Breast epithelium (tissue), 3 donors: ENCODE data around the gene RFX8.

Source experiments
- POLR2A ChIP-seq: fragments of 450-650 bp; IDR thresholded peaks from one replicate; pipeline ENCODE4 v1.6.1; 2016; ENCODE audit warnings: antibody characterized with exemption, mild to moderate bottlenecking, moderate library complexity
- POLR2AphosphoS5 ChIP-seq, 3 donors: sonication (generic); formaldehyde crosslinking; IDR thresholded peaks; one replicate each; pipeline ENCODE4 v1.6.1; 2017; ENCODE audit warnings: antibody characterized with exemption in 3 of 3
- TF ChIP-seq, protein P1 (sequence below), 3 donors: fragments of 450-650 bp; IDR thresholded peaks; one replicate each; pipeline ENCODE4 v1.5.1; 2016 to 2017; ENCODE audit warnings: antibody characterized with exemption in 3 of 3, mild to moderate bottlenecking in 3 of 3, moderate library complexity in 3 of 3

DNA sequence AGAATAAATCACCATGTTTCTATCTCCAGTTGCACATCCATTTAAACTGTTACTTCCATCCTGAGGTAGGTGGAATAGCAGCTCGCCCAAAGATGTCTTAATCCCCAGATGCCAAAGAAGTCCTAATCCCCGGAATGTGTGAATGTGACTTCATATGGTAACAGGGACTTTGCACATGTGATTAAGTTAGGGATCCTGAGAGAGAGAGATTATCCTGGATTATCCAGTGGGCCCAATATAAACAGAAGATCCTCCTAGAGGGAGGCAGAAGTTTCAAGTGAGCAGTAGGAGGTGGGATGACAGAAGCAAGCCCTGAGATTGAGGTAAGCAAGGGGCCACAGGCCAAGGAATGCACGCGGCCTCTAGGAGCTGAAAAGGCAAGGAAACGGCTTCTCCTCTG lies 107.4 kb downstream of the RFX8 start:
- TF ChIP-seq, protein P1, sequence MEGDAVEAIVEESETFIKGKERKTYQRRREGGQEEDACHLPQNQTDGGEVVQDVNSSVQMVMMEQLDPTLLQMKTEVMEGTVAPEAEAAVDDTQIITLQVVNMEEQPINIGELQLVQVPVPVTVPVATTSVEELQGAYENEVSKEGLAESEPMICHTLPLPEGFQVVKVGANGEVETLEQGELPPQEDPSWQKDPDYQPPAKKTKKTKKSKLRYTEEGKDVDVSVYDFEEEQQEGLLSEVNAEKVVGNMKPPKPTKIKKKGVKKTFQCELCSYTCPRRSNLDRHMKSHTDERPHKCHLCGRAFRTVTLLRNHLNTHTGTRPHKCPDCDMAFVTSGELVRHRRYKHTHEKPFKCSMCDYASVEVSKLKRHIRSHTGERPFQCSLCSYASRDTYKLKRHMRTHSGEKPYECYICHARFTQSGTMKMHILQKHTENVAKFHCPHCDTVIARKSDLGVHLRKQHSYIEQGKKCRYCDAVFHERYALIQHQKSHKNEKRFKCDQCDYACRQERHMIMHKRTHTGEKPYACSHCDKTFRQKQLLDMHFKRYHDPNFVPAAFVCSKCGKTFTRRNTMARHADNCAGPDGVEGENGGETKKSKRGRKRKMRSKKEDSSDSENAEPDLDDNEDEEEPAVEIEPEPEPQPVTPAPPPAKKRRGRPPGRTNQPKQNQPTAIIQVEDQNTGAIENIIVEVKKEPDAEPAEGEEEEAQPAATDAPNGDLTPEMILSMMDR (IDR thresholded peaks at IDR 0.05), result no peak
- TF ChIP-seq POLR2A (no peak), POLR2AphosphoS5 (IDR thresholded peaks at IDR 0.05) (no peak)
